GM12892 (cell line): ENCODE measurements around the gene YJU2. TPM values are rescaled to one million over a fixed set of nuclear protein-coding genes. Genes with fewer than 3 reads are reported as not detected.

Experiments
- DNase-seq: peaks from one replicate; pipeline ENCODE4 v3.0.0; 2011; ENCODE audit not compliant: insufficient read length
- FAIRE-seq: peaks from 2 replicates; lab custom pipeline; 2011; peaks lifted over from hg19 to GRCh38; lab: Jason Lieb, UNC
- POLR2A ChIP-seq: IDR thresholded peaks from 2 replicates; pipeline ENCODE4 v1.6.1; 2011; ENCODE audit warnings: low read depth, low read length, control low read depth
- POLR2AphosphoS5 ChIP-seq: IDR thresholded peaks from 2 replicates; pipeline ENCODE4 v1.6.1; 2011; ENCODE audit warnings: low read depth, low read length, control low read depth
- TAF1 ChIP-seq: IDR thresholded peaks from 2 replicates; pipeline ENCODE4 v1.6.1; 2011; ENCODE audit warnings: low read depth, mild to moderate bottlenecking, control low read depth, low read length, borderline replicate concordance
- polyA plus RNA-seq: library from polyadenylated mRNA; unstranded; fragments of >200 nt; gene quantifications from one replicate; pipeline ENCODE4 v1.2.1, GENCODE V29; 2012; ENCODE audit warnings: missing spikeins, inconsistent platforms; ENCODE audit not compliant: missing spikeins

YJU2 gene
- 15.5 TPM for polyA plus RNA-seq

DNA sequence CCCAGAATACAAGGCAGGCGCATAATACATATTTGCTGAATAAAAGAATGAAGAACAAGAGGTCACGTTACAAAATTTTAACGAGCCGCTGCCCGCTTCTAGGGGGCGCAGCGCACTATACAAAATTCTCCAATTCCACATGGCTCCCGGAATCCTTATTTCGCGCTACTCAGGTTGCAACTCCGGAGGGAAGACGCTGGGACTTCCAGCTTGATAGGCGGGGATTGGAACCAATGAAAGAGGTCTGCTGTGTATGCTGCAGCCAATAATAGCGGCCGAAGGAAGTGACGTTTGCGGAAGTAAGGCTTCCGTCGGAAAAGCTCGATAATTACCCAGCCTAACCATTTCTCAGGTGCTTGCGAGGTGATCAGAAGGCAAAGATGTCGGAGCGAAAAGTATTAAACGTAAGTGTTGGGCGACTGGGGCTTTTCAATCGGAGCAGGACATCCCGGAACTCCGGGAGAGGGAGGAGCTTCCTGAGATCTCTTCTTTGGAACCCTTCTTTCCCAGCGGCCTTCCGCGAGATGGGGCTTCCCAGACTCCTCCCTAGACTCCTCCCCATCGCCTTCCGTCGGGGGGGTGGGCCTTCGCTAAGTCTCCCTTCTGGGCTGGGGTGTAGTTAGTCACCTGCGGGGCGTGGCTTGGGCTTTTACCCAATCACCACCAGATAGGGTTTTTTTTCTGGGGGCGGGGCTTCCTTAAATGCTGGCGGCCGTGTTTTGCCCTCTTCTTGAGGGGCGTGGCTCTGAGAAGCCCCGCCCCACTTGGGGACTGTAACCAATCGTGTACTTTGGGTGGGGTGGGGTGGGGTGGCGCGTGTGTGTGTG, at the start of gene YJU2:
Gene YJU2, plus strand, starts transcription at position 314 of the 827 bp plus-strand sequence. Its CDS starts 67 bp downstream, at position 381.
- FAIRE-seq: peak; percentile 88

DNA sequence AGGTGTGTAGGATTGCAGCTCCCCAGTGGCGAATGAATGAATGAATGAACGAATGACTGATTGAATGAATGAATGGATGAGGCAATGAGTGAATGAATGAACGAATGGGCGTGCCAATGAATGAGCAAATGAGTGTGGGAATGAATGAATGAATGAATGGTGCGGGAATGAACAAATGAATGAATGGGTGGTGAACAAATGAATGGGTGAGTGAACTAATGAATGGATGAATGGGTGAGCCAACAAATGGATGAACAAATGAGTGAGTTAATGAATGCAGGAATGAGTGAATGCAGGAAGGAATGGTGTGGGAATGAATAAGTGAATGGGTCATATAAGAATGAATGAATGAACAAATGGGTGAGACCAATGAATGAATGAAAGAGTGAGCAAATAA, 49.7 kb upstream of the YJU2 start:
- DNase-seq (no peak), FAIRE-seq (no peak)
- TF ChIP-seq POLR2A (no peak), TAF1 (no peak), POLR2AphosphoS5 (no peak)

More for the DNA sequence above, at the start of gene YJU2:
- TF ChIP-seq POLR2A: peak; percentile 92
- TF ChIP-seq POLR2AphosphoS5: peak; percentile 89
- TF ChIP-seq TAF1: peak; percentile 84; the same call in 1 of the 2 replicates
- peak; percentile 98 for DNase-seq

DNA sequence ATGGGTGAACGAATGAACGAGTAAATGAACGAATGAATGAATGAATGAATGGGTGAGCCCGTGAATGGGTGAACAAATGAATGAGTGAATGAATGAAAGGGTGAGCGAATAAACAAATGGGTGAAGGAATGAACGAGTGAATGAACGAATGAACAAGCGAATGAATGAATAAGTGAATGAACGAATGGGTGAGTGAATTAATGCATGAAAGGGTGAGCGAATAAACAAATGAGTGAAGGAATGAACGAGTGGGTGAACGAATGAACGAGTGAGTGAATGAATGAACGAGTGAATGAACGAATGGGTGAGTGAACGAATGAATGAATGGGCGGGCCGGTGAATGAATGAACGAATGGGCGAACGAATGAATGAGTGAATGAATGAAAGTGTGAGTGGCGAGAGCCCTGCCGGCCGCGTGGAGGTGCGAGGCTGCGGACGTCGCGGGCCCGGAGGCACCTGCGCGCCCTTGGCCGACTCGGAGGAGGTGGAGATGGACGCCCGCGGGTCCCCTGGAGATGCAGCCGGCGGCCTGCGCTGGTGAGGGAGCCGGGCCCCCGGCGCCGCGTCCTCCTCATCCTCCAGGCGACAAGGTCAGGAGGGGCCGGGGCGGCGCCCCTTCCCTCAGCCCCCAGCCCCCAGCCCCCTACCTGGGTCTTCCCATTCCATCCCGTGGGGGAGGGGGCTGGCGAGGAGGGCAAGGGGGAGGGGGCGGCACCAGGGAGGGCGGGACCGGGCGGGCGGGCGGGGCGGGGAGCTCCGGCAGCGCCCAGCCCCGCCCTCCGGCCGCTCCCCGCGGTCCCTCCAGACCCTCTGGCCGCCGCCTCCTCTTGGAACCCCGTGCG, 49.0 kb upstream of the YJU2 start:
- DNase-seq (no peak), FAIRE-seq (peak; percentile 36)
- no peak for TF ChIP-seq POLR2AphosphoS5
- TF ChIP-seq POLR2A: no peak
- TF ChIP-seq TAF1: no peak

GRCh38 chr19:4198467-4199126, 48.3 kb upstream of the YJU2 start:
- no peak for FAIRE-seq

DNA sequence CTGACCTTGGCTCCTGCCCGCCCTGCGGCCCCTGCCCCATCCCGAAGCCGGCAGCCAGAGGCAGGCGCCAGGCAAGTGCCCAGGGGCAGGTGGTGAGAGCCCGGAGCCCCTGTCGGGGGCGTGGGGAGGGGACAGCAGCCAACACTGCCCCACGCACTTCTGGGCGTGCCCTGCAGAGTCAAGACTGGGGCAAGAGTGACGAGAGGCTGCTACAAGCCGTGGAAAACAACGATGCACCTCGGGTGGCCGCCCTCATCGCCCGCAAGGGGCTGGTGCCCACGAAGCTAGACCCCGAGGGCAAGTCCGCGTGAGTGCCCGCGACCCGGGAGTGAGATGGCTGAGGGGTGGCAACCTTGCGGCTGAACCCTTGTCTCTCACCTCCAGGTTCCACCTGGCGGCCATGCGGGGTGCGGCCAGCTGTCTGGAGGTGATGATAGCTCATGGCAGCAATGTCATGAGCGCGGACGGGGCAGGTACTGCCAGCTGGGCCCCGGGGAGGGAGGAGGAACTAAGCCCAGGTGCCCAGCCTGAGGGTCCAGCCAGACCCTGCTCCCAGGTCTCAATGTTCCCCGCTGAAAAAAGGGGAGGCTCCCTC, 47.1 kb upstream of the YJU2 start:
- TF ChIP-seq POLR2AphosphoS5: no peak
- no peak for TF ChIP-seq TAF1
- no peak for TF ChIP-seq POLR2A
- no peak for FAIRE-seq
- no peak for DNase-seq

More at GRCh38 chr19:4198467-4199126, 48.3 kb upstream of the YJU2 start:
- no peak for DNase-seq
- TF ChIP-seq POLR2A (no peak), POLR2AphosphoS5 (no peak), TAF1 (no peak)

GRCh38 chr19:4200940-4201542, 45.8 kb upstream of the YJU2 start:
- FAIRE-seq (no peak), DNase-seq (no peak)
- no peak for TF ChIP-seq POLR2A
- TF ChIP-seq POLR2AphosphoS5: no peak
- no peak for TF ChIP-seq TAF1

DNA sequence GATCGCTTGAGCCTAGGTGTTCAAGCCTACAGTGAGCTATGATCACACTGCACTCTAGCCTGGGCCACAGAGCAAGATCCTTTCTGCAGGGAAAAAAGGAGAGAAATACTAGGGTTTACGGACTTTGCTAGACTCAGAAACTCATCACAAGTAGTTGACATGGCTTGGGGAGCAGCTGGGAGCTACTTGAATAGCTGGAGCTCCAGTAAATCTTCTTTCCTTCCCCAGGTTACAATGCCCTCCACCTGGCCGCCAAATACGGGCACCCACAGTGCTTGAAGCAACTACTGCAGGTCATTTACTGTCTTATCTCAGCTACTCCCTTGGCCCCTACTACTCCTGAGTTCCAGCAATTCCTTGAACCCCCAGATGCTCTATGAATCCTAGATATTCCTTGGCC, 45.1 kb upstream of the YJU2 start:
- no peak for FAIRE-seq
- no peak for DNase-seq
- TF ChIP-seq TAF1 (no peak), POLR2AphosphoS5 (no peak), POLR2A (no peak)

GRCh38 chr19:4206818-4207484, 39.9 kb upstream of the YJU2 start:
- TF ChIP-seq POLR2AphosphoS5 (no peak), TAF1 (no peak), POLR2A (no peak)
- DNase-seq (no peak), FAIRE-seq (no peak)

DNA sequence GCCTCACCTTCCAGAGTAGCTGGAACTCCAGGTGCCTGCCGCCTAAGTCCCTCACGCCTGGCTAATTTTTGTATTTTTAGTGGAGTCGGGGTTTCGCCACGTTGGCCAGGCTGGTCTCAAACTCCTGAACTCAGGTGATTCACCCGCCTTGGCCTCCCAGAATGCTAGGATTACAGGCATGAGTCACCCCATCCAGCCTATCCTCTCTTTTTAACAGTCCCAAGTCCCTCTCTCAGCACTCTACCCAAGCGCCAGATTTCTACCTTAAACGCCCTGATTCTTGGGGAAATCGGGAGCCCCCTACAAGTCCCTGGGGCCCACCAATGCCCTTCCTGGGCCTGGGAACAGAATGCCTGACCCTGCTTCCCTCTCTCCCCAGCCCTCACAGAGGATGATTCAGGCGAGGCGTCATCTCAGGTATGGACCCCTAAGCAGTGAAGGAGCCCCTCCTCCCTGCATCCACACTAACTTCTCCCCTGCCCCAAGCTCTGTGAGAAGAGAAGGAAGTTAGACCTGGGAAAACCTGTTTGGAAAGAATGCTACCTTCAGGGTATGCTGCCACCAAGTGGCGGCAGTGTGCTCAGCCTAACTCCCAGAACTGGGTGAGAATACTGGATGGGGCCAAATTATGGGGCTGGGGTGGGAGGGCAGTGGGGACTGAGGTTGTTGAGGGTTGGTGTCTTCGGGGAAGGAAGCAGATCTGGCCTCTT, 38.3 kb upstream of the YJU2 start:
- DNase-seq: no peak
- TF ChIP-seq POLR2AphosphoS5: no peak
- no peak for TF ChIP-seq POLR2A
- TF ChIP-seq TAF1: no peak
- no peak for FAIRE-seq
